ENCODE results near the gene CARD6. TPM values are rescaled to one million over a fixed set of nuclear protein-coding genes. Genes with fewer than 3 reads are reported as not detected.
"Not testable (repeated sequence)": the region's sequence is repeated elsewhere in the genome, so short reads cannot be mapped to it uniquely, and the experiment has no call there.

CARD6 gene
- total and polyA plus RNA-seq, 9 of the 15 experiments (the other 6 are each of a cell fraction or from before 2014, with no cell fraction given), result 3.5 to 8.3 (median 5.9) TPM

DNA sequence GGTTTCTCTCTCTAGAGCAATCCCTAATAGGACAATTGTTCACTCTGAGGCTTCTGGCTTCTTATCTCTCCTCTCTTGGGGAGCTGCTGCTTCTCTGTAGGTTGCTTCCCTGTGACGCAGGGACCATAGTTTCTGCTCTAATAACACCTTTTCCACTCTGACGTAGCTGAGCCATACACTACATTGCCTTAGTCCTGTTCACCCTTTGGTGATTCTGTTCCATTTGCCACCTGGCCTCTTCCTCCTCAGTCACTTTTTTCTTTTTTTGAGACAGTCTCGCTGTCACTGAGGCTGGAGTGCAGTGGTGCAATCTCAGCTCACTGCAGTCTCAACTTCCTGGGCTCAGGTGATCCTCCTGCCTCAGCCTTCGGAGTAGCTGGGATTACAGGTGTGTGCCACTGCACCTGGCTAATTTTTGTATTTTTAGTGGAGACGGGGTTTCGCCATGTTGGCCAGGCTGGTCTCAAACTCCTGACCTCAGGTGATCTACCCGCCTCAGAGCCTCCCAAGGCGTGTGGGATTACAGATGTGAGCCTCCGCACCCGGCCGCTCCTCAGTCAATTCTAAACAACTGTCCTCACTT lies 15.6 kb upstream of the CARD6 start (continued):
- TF ChIP-seq ZNF561 (CRISPR knock-in tag; conservative IDR thresholded peaks at IDR 0.05) (0 out of 2 replicates have a peak, but pooled peaks have one; percentile 12), ELF4 (CRISPR knock-in tag; IDR thresholded peaks at IDR 0.05) (peak; percentile 59; the same call in 1 of the 2 replicates), RBM39 (optimal IDR thresholded peaks at IDR 0.05; ENCODE audit: low read depth, low read length) (peak; percentile 82), MYC (CRISPR knock-in tag; IDR thresholded peaks at IDR 0.05; ENCODE audit: borderline replicate concordance, low read depth) (peak; percentile 32; the same call in 1 of the 2 replicates), NCOA1 (IDR thresholded peaks at IDR 0.05; ENCODE audit: low read depth) (peak; percentile 59; the same call in 1 of the 2 replicates), TEAD1 (CRISPR knock-in tag; IDR thresholded peaks at IDR 0.05) (0 out of 4 replicates have a peak, but pooled peaks of 1 of the 2 experiments have one; percentile 31), ERF (CRISPR knock-in tag; IDR thresholded peaks at IDR 0.05) (0 out of 2 replicates have a peak, but pooled peaks have one; percentile 58), MYNN (IDR thresholded peaks at IDR 0.05) (peak; percentile 39; the same call in 1 of the 2 replicates), ASH1L (IDR thresholded peaks at IDR 0.05; ENCODE audit: borderline replicate concordance, low read depth, partially characterized antibody) (peak; percentile 20), SUPT5H (IDR thresholded peaks at IDR 0.05) (peak; percentile 90), POLR2AphosphoS2 (IDR thresholded peaks at IDR 0.05; ENCODE audit: low read length) (peak; percentile 95), POLR2B (IDR thresholded peaks at IDR 0.05; ENCODE audit: low read depth, partially characterized antibody) (peak; percentile 92)
- TF ChIP-seq MYC (IDR thresholded peaks at IDR 0.05; ENCODE audit: low read depth, low read length); MYNN (CRISPR knock-in tag; IDR thresholded peaks at IDR 0.05): not testable (repeated sequence)
